K562 (cell line): ENCODE results near the gene DENND1A. TPM values are rescaled to one million over a fixed set of nuclear protein-coding genes. Genes with fewer than 3 reads are reported as not detected.

Experiments
- ATAC-seq: fragments of 200-7000 bp; cut with Tn5 transposase; 3 replicates; pipeline ENCODE4 v1.9.1; 2020; ENCODE audit warnings: moderate library complexity
- BruUV-seq: library from RNA; stranded (reverse); fragments of 400-500 nt; replicated peaks from 2 replicates; lab custom pipeline; 2021; lab: Mats Ljungman, UMichigan
- CTCF ChIA-PET: fragments of 300-600 bp; formaldehyde crosslinking; extraction: SDS; loops from one replicate; lab custom pipeline; 2021; ENCODE audit warnings: low intra/inter-chr PET ratio; lab: Yijun Ruan, JAX
- POLR2A ChIA-PET: fragments of 300-600, 350-650 bp; sonication (Branson Sonifier 250); formaldehyde crosslinking; extraction: SDS; loops from one replicate; lab custom pipeline; 2021; ENCODE audit warnings: antibody characterized with exemption, inconsistent platforms; lab: Yijun Ruan, JAX
- DNase-seq, 4 experiments: peaks; one replicate each; pipeline versions ENCODE4 v3.0.0 to v3.0.0-alpha.2; 2011 to 2018; ENCODE audit warnings: low spot score in 3 of 4, mixed read lengths in 3 of 4; ENCODE audit errors: extremely low read depth in 1 of 4
- FAIRE-seq: peaks from 2 replicates; lab custom pipeline; 2011; peaks lifted over from hg19 to GRCh38; lab: Jason Lieb, UNC
- H2AFZ ChIP-seq: 2 replicates; pipeline ENCODE4 v1.6.0; 2011; ENCODE audit warnings: low read depth, low read length, control low read depth, inconsistent platforms
- H3K27ac ChIP-seq: fragments of 200-600 bp; 3 replicates; pipeline ENCODE4 v1.8.0; 2011; ENCODE audit warnings: low read depth, mild to moderate bottlenecking, control low read depth, inconsistent platforms, low read length, moderate library complexity, mixed read lengths; ENCODE audit errors: extremely low read depth
- H3K27me3 ChIP-seq, 2 experiments: fragments of 300-600 bp in 1 of 2; 2 replicates in 1 of 2; 3 replicates in 1 of 2; pipeline versions ENCODE4 v1.6.0 to v1.8.0; 2011; ENCODE audit warnings: inconsistent platforms in 2 of 2, low read length in 2 of 2, mild to moderate bottlenecking in 1 of 2, mixed read lengths in 1 of 2, moderate library complexity in 1 of 2; ENCODE audit not compliant: control insufficient read depth in 2 of 2, insufficient read depth in 2 of 2
- H3K36me3 ChIP-seq: fragments of 300-600 bp; 3 replicates; pipeline ENCODE4 v1.8.0; 2011; ENCODE audit warnings: mild to moderate bottlenecking, low read length, inconsistent platforms; ENCODE audit not compliant: control insufficient read depth, insufficient read depth
- H3K4me1 ChIP-seq, 2 experiments: fragments of 200-600 bp in 1 of 2; replicated peaks in 1 of 2; 2 replicates in 1 of 2; 3 replicates in 1 of 2; pipeline versions ENCODE4 v1.5.1 to v1.8.0; 2011; ENCODE audit warnings: inconsistent platforms in 2 of 2, low read length in 2 of 2, mild to moderate bottlenecking in 1 of 2, mixed read lengths in 1 of 2, moderate library complexity in 1 of 2; ENCODE audit not compliant: control insufficient read depth in 2 of 2, insufficient read depth in 2 of 2
- H3K4me2 ChIP-seq: 2 replicates; pipeline ENCODE4 v1.6.1; 2011; ENCODE audit warnings: low read length, control low read depth, inconsistent platforms, mixed read lengths; ENCODE audit not compliant: insufficient read depth
- H3K4me3 ChIP-seq: fragments of 200-600 bp; sonication (generic), shearing (Covaris generic); 2 replicates; pipeline ENCODE4 v1.5.1; 2016; ENCODE audit warnings: control low read depth, inconsistent platforms
- H3K79me2 ChIP-seq: fragments of 200-600 bp; 3 replicates; pipeline ENCODE4 v1.8.0; 2011; ENCODE audit warnings: low read length, inconsistent platforms; ENCODE audit not compliant: control insufficient read depth, insufficient read depth
- H3K9ac ChIP-seq, 2 experiments: 2 replicates each; pipeline versions ENCODE4 v1.6.0 to v1.6.1; 2011; ENCODE audit warnings: low read depth in 2 of 2, low read length in 2 of 2, control low read depth in 1 of 2, inconsistent platforms in 1 of 2, mild to moderate bottlenecking in 1 of 2, mixed read lengths in 1 of 2; ENCODE audit not compliant: insufficient read depth in 1 of 2
- H3K9me1 ChIP-seq: one replicate; pipeline ENCODE4 v1.6.0; 2011; ENCODE audit warnings: inconsistent platforms, mild to moderate bottlenecking, low read length, moderate library complexity; ENCODE audit not compliant: control insufficient read depth, insufficient read depth
- H3K9me3 ChIP-seq: replicated peaks from 2 replicates; pipeline ENCODE4 v1.5.1; 2011; ENCODE audit warnings: low read depth, low read length, inconsistent platforms; ENCODE audit not compliant: control insufficient read depth, insufficient read depth
- H4K20me1 ChIP-seq: replicated peaks from 2 replicates; pipeline ENCODE4 v1.6.1; 2011; ENCODE audit warnings: low read length, inconsistent platforms, mixed read lengths; ENCODE audit not compliant: control insufficient read depth, insufficient read depth
- DEAF1 ChIP-seq: fragments of 450-650 bp; formaldehyde crosslinking; IDR thresholded peaks from 2 replicates; pipeline ENCODE4 v1.4.0; 2020; ENCODE audit warnings: mild to moderate bottlenecking, moderate library complexity
- DMBX1 ChIP-seq: fragments of 250-450 bp; sonication (Bioruptor Pico); IDR thresholded peaks from 2 replicates; pipeline ENCODE4 v1.8.0; 2022; ENCODE audit warnings: inconsistent platforms, mild to moderate bottlenecking, moderate library complexity, borderline replicate concordance
- SMARCB1 ChIP-seq: IDR thresholded peaks from 2 replicates; pipeline ENCODE4 v1.6.1; 2011; ENCODE audit warnings: improper control_type of control experiment, low read depth; ENCODE audit not compliant: insufficient read length
- SP1 ChIP-seq: sonication (generic); formaldehyde crosslinking; IDR thresholded peaks from 2 replicates; pipeline ENCODE4 v1.8.1; 2022; ENCODE audit warnings: mild to moderate bottlenecking, missing genetic modification reagents
- U2AF2 ChIP-seq: fragments of 200-400 bp; formaldehyde crosslinking; optimal IDR thresholded peaks from 2 replicates; pipeline ENCODE3; 2017; ENCODE audit warnings: low read depth, mild to moderate bottlenecking, low read length
- ZHX1 ChIP-seq: fragments of 150-350 bp; conservative IDR thresholded peaks from 2 replicates; pipeline ENCODE4 v1.6.1; 2014; ENCODE audit warnings: low read length
- ZNF282 ChIP-seq: sonication (generic); formaldehyde crosslinking; IDR thresholded peaks from 2 replicates; pipeline ENCODE4 v1.8.1; 2023; ENCODE audit warnings: missing genetic modification reagents
- ZSCAN29 ChIP-seq: fragments of 450-650 bp; IDR thresholded peaks from 2 replicates; pipeline ENCODE4 v1.6.1; 2017
- WGBS: fragments of 100-300 bp; shearing (Covaris generic); methylation state at CpG from one replicate; pipeline ENCODE4 v1.1.6; 2016; ENCODE audit warnings: low coverage, mixed read lengths; ENCODE audit not compliant: insufficient coverage; ENCODE audit errors: missing lambda C conversion rate; 5-methylcytosine and 5-hydroxymethylcytosine counted together
- in situ Hi-C: fragments of 300-500 bp; cut with MboI; formaldehyde crosslinking; loops from 4 replicates; pipeline ENCODE4 v1.15.0; 2018; ENCODE audit warnings: inconsistent platforms, mixed read lengths
- intact Hi-C: fragments of 100-400 bp; cut with micrococcal nuclease; formaldehyde crosslinking; loops from 2 replicates; pipeline ENCODE4 v1.14.2; 2022
- polyA plus RNA-seq, 8 experiments: library from polyadenylated mRNA; depleted of rRNA in 4 of 8; stranded (reverse) in 5 of 8; unstranded in 3 of 8; fragments of >200 nt; fragmentation: Nextera tagmentation in 2 of 8; fragmentation: Illumina TruSeq in 1 of 8; extraction: Ambion mirVana in 2 of 8; extraction: Trizol in 1 of 8; gene quantifications; 2 replicates each; pipeline versions ENCODE4 v1.2.1 to v1.2.3, GENCODE V29; 2011 to 2014; ENCODE audit warnings: inconsistent platforms in 1 of 8, missing spikeins in 1 of 8
- total RNA-seq, 7 experiments: library from RNA; depleted of rRNA in 6 of 7; stranded (reverse); fragments of >200 nt in 6 of 7; fragmentation: Illumina TruSeq in 2 of 7; extraction: Trizol in 2 of 7; gene quantifications; 2 replicates each; pipeline versions ENCODE4 v1.2.1 to v1.2.3, GENCODE V29; 2011 to 2021; ENCODE audit warnings: low replicate concordance in 1 of 7
- TF ChIP-seq, protein P1 (sequence below): sonication (generic); formaldehyde crosslinking; IDR thresholded peaks from 2 replicates; pipeline ENCODE4 v1.8.1; 2022; ENCODE audit warnings: missing genetic modification reagents

The DENND1A gene
- total and polyA plus RNA-seq, 9 of the 15 experiments (the other 6 are each of a cell fraction or from before 2014, with no cell fraction given), result 7.6 to 29.5 (median 15.7) TPM

- no peaks in the 10 kb centered on the region; the same call in 2 of the 3 replicates for H3K36me3 ChIP-seq
- no TSS peak for BruUV-seq
- no peaks in the 10 kb centered on the region for H3K27me3 ChIP-seq
- CTCF ChIA-PET, result no interaction called here
- intact Hi-C loops (no loop called here), in situ Hi-C loops (no loop called here)
- no peak overlapping the region for H3K4me3 ChIP-seq
- ATAC-seq (no peak), DNase-seq (no peak), FAIRE-seq (no peak)
- H2AFZ ChIP-seq, result no peak overlapping the region
- POLR2A ChIA-PET, result interaction anchor here (0.7 kb wide), 1 partner anchor 18 kb away, joined by 3 read pairs; no protein-coding TSS in a partner anchor
- H3K9ac ChIP-seq, result no peak overlapping the region
- 100% methylated on average over 1 of the region's 1 CpG for WGBS
- H4K20me1 ChIP-seq, result no peaks in the 10 kb centered on the region
- H3K4me2 ChIP-seq, result no peak overlapping the region
- H3K27ac ChIP-seq, result no peak overlapping the region
- no peaks in the 10 kb centered on the region; the same call in 1 of the 2 replicates for H3K9me3 ChIP-seq
- no peaks in the 10 kb centered on the region for H3K9me1 ChIP-seq
- TF ChIP-seq, protein P1, sequence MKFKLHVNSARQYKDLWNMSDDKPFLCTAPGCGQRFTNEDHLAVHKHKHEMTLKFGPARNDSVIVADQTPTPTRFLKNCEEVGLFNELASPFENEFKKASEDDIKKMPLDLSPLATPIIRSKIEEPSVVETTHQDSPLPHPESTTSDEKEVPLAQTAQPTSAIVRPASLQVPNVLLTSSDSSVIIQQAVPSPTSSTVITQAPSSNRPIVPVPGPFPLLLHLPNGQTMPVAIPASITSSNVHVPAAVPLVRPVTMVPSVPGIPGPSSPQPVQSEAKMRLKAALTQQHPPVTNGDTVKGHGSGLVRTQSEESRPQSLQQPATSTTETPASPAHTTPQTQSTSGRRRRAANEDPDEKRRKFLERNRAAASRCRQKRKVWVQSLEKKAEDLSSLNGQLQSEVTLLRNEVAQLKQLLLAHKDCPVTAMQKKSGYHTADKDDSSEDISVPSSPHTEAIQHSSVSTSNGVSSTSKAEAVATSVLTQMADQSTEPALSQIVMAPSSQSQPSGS (CRISPR knock-in tag), result no peak
- TF ChIP-seq ZNF282 (CRISPR knock-in tag) (no peak), ZSCAN29 (no peak), U2AF2 (no peak), SMARCB1 (no peak), SP1 (CRISPR knock-in tag) (no peak), ZHX1 (no peak), DEAF1 (no peak), DMBX1 (CRISPR knock-in tag) (no peak)
- peaks cover 0 to 3% of the 10 kb centered on the region in 2 experiments; a peak in 2 of 5 replicates for H3K4me1 ChIP-seq
- H3K79me2 ChIP-seq, result peaks cover 14% of the 10 kb centered on the region; the same call in 2 of the 3 replicates
Observed at GRCh38 chr9:123887837-123888236, 42.1 kb downstream of the DENND1A start.
